Liver (tissue), 9 donors: ENCODE results near the gene SLC8A1. TPM values are rescaled to one million over a fixed set of nuclear protein-coding genes. Genes with fewer than 3 reads are reported as not detected.

Source experiments
- DNase-seq: peaks from one replicate; pipeline ENCODE4 v3.0.0-alpha.2; 2017; ENCODE audit warnings: low spot score
- H3K27ac ChIP-seq, 2 donors: one replicate each; pipeline ENCODE4 v1.7.0; 2013; ENCODE audit warnings: inconsistent platforms in 2 of 2, low read length in 2 of 2, control low read depth in 1 of 2, low read depth in 1 of 2, mild to moderate bottlenecking in 1 of 2
- H3K27me3 ChIP-seq, 4 donors: one replicate each; pipeline versions ENCODE4 v1.6.1 to v1.7.0; 2013; ENCODE audit warnings: low read length in 3 of 4, inconsistent platforms in 1 of 4, mild to moderate bottlenecking in 1 of 4, moderate library complexity in 1 of 4; ENCODE audit not compliant: control insufficient read depth in 4 of 4, insufficient read depth in 4 of 4
- H3K36me3 ChIP-seq, 4 donors: one replicate each; pipeline versions ENCODE4 v1.6.1 to v1.7.0; 2013; ENCODE audit warnings: low read length in 3 of 4, mild to moderate bottlenecking in 3 of 4, low read depth in 1 of 4, moderate library complexity in 1 of 4; ENCODE audit not compliant: control insufficient read depth in 4 of 4, insufficient read depth in 3 of 4
- H3K4me1 ChIP-seq, 4 donors: one replicate each; pipeline versions ENCODE4 v1.6.1 to v1.7.0; 2013; ENCODE audit warnings: low read length in 3 of 4, mild to moderate bottlenecking in 3 of 4, moderate library complexity in 1 of 4; ENCODE audit not compliant: control insufficient read depth in 4 of 4, insufficient read depth in 4 of 4
- H3K4me3 ChIP-seq, 3 donors: one replicate each; pipeline versions ENCODE4 v1.6.1 to v1.7.0; 2013; ENCODE audit warnings: low read length in 3 of 3, control low read depth in 1 of 3, low read depth in 1 of 3, mild to moderate bottlenecking in 1 of 3
- H3K9ac ChIP-seq, 2 donors: one replicate each; pipeline ENCODE4 v1.7.0; 2013; ENCODE audit warnings: low read length in 2 of 2, mild to moderate bottlenecking in 2 of 2, moderate library complexity in 2 of 2, control low read depth in 1 of 2, low read depth in 1 of 2
- H3K9me3 ChIP-seq, 4 donors: one replicate each; pipeline versions ENCODE4 v1.6.1 to v1.7.0; 2013; ENCODE audit warnings: low read length in 3 of 4; ENCODE audit not compliant: control insufficient read depth in 4 of 4
- CTCF ChIP-seq: fragments of 150-350 bp; IDR thresholded peaks from 2 replicates; pipeline ENCODE4 v1.5.1; 2017; ENCODE audit warnings: improper control_type of control experiment, low read depth, low read length; ENCODE audit not compliant: missing input control
- EGR1 ChIP-seq, 2 donors: IDR thresholded peaks; 2 replicates each; pipeline ENCODE4 v1.6.1; 2016 to 2018; ENCODE audit warnings: antibody characterized with exemption in 2 of 2, low read depth in 2 of 2
- FOXA1 ChIP-seq: IDR thresholded peaks from 2 replicates; pipeline ENCODE4 v1.6.1; 2016; ENCODE audit warnings: antibody characterized with exemption
- FOXA2 ChIP-seq: IDR thresholded peaks from 2 replicates; pipeline ENCODE4 v1.6.1; 2016; ENCODE audit warnings: antibody characterized with exemption
- GABPA ChIP-seq, 2 donors: IDR thresholded peaks in 1 of 2; conservative IDR thresholded peaks in 1 of 2; 2 replicates each; pipeline ENCODE4 v1.6.1; 2016; ENCODE audit warnings: antibody characterized with exemption in 2 of 2, mild to moderate bottlenecking in 1 of 2, moderate library complexity in 1 of 2
- HNF4A ChIP-seq, 2 donors: conservative IDR thresholded peaks; 2 replicates each; pipeline ENCODE4 v1.6.1; 2016; ENCODE audit warnings: antibody characterized with exemption in 2 of 2, mild to moderate bottlenecking in 2 of 2
- HNF4G ChIP-seq: IDR thresholded peaks from 2 replicates; pipeline ENCODE4 v1.6.1; 2016; ENCODE audit warnings: antibody characterized with exemption
- JUND ChIP-seq, 2 donors: IDR thresholded peaks; 2 replicates each; pipeline ENCODE4 v1.6.1; 2016; ENCODE audit warnings: antibody characterized with exemption in 2 of 2
- NR2F2 ChIP-seq: IDR thresholded peaks from 2 replicates; pipeline ENCODE4 v1.6.1; 2016; ENCODE audit warnings: antibody characterized with exemption
- RAD21 ChIP-seq, 2 donors: IDR thresholded peaks; 2 replicates each; pipeline ENCODE4 v1.6.1; 2016; ENCODE audit warnings: antibody characterized with exemption in 2 of 2, mild to moderate bottlenecking in 2 of 2
- RXRA ChIP-seq, 2 donors: IDR thresholded peaks; 2 replicates each; pipeline ENCODE4 v1.6.1; 2017 to 2018; ENCODE audit warnings: antibody characterized with exemption in 2 of 2, mild to moderate bottlenecking in 1 of 2
- SP1 ChIP-seq: IDR thresholded peaks from 2 replicates; pipeline ENCODE4 v1.6.1; 2018; ENCODE audit warnings: antibody characterized with exemption, mild to moderate bottlenecking
- TAF1 ChIP-seq: conservative IDR thresholded peaks from 2 replicates; pipeline ENCODE4 v1.6.1; 2016; ENCODE audit warnings: antibody characterized with exemption, mild to moderate bottlenecking
- YY1 ChIP-seq: IDR thresholded peaks from 2 replicates; pipeline ENCODE4 v1.6.1; 2016; ENCODE audit warnings: antibody characterized with exemption, mild to moderate bottlenecking
- ZBTB33 ChIP-seq: IDR thresholded peaks from 2 replicates; pipeline ENCODE4 v1.6.1; 2016; ENCODE audit warnings: antibody characterized with exemption
- WGBS: extraction: QIAGEN DNeasy Blood & Tissue Kit; methylation state at CpG from one replicate; pipeline ENCODE4 v1.1.7; 2013; 5-methylcytosine and 5-hydroxymethylcytosine counted together
- polyA plus RNA-seq, 2 donors: library from polyadenylated mRNA; stranded (reverse) in 1 of 2; unstranded in 1 of 2; fragments of 200-250 nt in 1 of 2; fragments of >200 nt in 1 of 2; fragmentation: Nextera tagmentation in 1 of 2; extraction: Ambion mirVana in 1 of 2; gene quantifications; one replicate each; pipeline versions ENCODE4 v1.2.1 to v1.2.3, GENCODE V29; 2013 to 2015
- total RNA-seq, 2 donors: library from RNA; depleted of rRNA; stranded (reverse); fragments of >200 nt; gene quantifications; one replicate each; pipeline ENCODE4 v1.2.3, GENCODE V29; 2014
- TF ChIP-seq, protein P1 (sequence below): IDR thresholded peaks from 2 replicates; pipeline ENCODE4 v1.6.1; 2016; ENCODE audit warnings: antibody characterized with exemption
- TF ChIP-seq, protein P2 (sequence below): IDR thresholded peaks from 2 replicates; pipeline ENCODE4 v1.6.1; 2016; ENCODE audit warnings: antibody characterized with exemption
- donor health status: healthy.
- donor health status: healthy.
- donor health status: healthy.
- donor health status: healthy.
- donor health status: healthy.

The SLC8A1 gene
- total and polyA plus RNA-seq, 4 donors = 1.2 to 18.5 (median 8.2) TPM

- TF ChIP-seq FOXA2 (no peak), YY1 (no peak), EGR1 (IDR thresholded peaks at IDR 0.05; ENCODE audit: low read depth in 2 of 2) (no peak), CTCF (no peak), HNF4G (no peak), SP1 (no peak), RXRA (IDR thresholded peaks at IDR 0.05) (no peak), RAD21 (IDR thresholded peaks at IDR 0.05) (no peak), ZBTB33 (no peak), FOXA1 (no peak), JUND (IDR thresholded peaks at IDR 0.05) (no peak), NR2F2 (no peak), HNF4A (conservative IDR thresholded peaks at IDR 0.05) (no peak), GABPA (IDR thresholded peaks at IDR 0.05 in 1 of 2, conservative IDR thresholded peaks at IDR 0.05 in 1 of 2) (no peak), TAF1 (no peak)
- TF ChIP-seq, protein P1, sequence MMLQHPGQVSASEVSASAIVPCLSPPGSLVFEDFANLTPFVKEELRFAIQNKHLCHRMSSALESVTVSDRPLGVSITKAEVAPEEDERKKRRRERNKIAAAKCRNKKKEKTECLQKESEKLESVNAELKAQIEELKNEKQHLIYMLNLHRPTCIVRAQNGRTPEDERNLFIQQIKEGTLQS = no peak
- TF ChIP-seq, protein P2, sequence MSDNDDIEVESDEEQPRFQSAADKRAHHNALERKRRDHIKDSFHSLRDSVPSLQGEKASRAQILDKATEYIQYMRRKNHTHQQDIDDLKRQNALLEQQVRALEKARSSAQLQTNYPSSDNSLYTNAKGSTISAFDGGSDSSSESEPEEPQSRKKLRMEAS = no peak
- Histone ChIP-seq H3K4me3 (no peak overlapping the region), H3K4me1 (no peaks in the 10 kb centered on the region), H3K27me3 (peaks cover 0 to 3% (median 0%) of the 10 kb centered on the region in 4 donors), H3K36me3 (no peaks in the 10 kb centered on the region), H3K9me3 (no peaks in the 10 kb centered on the region), H3K9ac (no peak overlapping the region), H3K27ac (no peak overlapping the region)
- 82% methylated on average over 6 of the region's 6 CpGs for WGBS
- no peak for DNase-seq
Observed at GRCh38 chr2:40178171-40178778, 273.6 kb downstream of the SLC8A1 start.

GRCh38 chr2:40177366-40177765 is 274.5 kb downstream of the SLC8A1 start:
- Histone ChIP-seq H3K4me1 (no peaks in the 10 kb centered on the region), H3K9ac (no peak overlapping the region), H3K9me3 (no peaks in the 10 kb centered on the region), H3K4me3 (no peak overlapping the region), H3K27me3 (peaks cover 0 to 3% (median 0%) of the 10 kb centered on the region in 4 donors), H3K36me3 (no peaks in the 10 kb centered on the region), H3K27ac (no peak overlapping the region)
- TF ChIP-seq EGR1 (IDR thresholded peaks at IDR 0.05; ENCODE audit: low read depth in 2 of 2) = no peak
- TF ChIP-seq, protein P2 = no peak
- TF ChIP-seq, protein P1 = no peak
- no peak for TF ChIP-seq HNF4G
- TF ChIP-seq RAD21 (IDR thresholded peaks at IDR 0.05) = no peak
- no peak for TF ChIP-seq JUND (IDR thresholded peaks at IDR 0.05)
- no peak for TF ChIP-seq FOXA2
- TF ChIP-seq HNF4A (conservative IDR thresholded peaks at IDR 0.05) = no peak
- no peak for TF ChIP-seq SP1
- no peak for TF ChIP-seq TAF1
- no peak for TF ChIP-seq ZBTB33
- TF ChIP-seq FOXA1 = no peak
- DNase-seq = no peak
- 49% methylated on average over 6 of the region's 6 CpGs for WGBS
